ENCODE data around the gene CHAD.

DNA sequence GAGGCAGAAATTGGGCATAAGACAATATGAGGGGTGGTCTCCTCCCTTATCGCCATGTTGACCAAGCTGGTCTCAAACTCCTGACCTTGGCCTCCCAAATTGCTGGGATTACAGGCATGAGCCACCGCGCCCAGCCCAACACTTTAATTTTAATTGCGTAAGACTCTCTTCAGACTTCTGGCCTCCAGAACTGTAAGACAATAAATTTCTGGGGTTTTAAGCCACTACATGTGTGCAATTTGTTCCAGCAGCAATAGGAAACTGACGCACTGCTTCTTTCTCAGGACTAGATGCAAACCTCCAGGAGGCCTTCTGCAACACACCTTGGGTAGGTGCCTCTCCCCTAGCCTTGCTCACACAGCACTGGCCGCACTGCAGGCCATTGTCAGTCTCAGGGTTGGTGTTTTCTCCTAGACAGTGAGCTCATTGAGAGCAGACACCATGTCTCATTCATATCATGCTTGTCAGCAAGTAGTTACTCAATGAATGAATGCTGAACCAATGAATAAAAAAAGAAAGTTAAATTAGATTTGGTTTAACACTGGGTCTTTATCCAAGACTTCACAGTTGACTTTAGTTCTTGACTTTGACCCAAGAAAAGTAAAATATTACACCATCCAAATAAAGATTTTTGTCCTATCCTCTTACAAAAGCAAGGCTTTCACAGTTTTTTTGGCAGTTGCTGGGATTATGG lies 48.1 kb downstream of the CHAD start:
- TF ChIP-seq EZH2phosphoT487 (IDR thresholded peaks at IDR 0.05; ENCODE audit: low read length), result no peak
- TF ChIP-seq, protein P1, sequence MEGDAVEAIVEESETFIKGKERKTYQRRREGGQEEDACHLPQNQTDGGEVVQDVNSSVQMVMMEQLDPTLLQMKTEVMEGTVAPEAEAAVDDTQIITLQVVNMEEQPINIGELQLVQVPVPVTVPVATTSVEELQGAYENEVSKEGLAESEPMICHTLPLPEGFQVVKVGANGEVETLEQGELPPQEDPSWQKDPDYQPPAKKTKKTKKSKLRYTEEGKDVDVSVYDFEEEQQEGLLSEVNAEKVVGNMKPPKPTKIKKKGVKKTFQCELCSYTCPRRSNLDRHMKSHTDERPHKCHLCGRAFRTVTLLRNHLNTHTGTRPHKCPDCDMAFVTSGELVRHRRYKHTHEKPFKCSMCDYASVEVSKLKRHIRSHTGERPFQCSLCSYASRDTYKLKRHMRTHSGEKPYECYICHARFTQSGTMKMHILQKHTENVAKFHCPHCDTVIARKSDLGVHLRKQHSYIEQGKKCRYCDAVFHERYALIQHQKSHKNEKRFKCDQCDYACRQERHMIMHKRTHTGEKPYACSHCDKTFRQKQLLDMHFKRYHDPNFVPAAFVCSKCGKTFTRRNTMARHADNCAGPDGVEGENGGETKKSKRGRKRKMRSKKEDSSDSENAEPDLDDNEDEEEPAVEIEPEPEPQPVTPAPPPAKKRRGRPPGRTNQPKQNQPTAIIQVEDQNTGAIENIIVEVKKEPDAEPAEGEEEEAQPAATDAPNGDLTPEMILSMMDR (IDR thresholded peaks at IDR 0.05; ENCODE audit: low read length), result no peak
